ENCODE data around the gene DYNLRB1.
"Not testable (repeated sequence)": the region's sequence is repeated elsewhere in the genome, so short reads cannot be mapped to it uniquely, and the experiment has no call there.

DYNLRB1 gene

GRCh38 chr20:34514897-34515483 lies 1.2 kb upstream of the DYNLRB1 start:
- DNase-seq (ENCODE audit: low spot score), result no peak
- peak overlapping the region; percentile 78 for H3K4me3 ChIP-seq

GRCh38 chr20:34515484-34516246 lies 557 bp upstream of the DYNLRB1 start:
- DNase-seq (ENCODE audit: low spot score), result no peak
- no peak for TF ChIP-seq CTCF (IDR thresholded peaks at IDR 0.05)
- Histone ChIP-seq H3K27ac (peak overlapping the region; percentile 92 to 94), H3K4me3 (peak overlapping the region; percentile 78)

More at GRCh38 chr20:34514897-34515483, 1.2 kb upstream of the DYNLRB1 start:
- H3K27ac ChIP-seq, result peak overlapping the region; percentile 92 to 94
- TF ChIP-seq CTCF (IDR thresholded peaks at IDR 0.05), result no peak

GRCh38 chr20:34517114-34517505 lies 888 bp downstream of the DYNLRB1 start:
- Histone ChIP-seq H3K4me3 (peak overlapping the region; percentile 78), H3K27ac (peak overlapping the region; percentile 92 to 94)
- no peak for TF ChIP-seq CTCF (IDR thresholded peaks at IDR 0.05)
- no peak for DNase-seq (ENCODE audit: low spot score)

DNA sequence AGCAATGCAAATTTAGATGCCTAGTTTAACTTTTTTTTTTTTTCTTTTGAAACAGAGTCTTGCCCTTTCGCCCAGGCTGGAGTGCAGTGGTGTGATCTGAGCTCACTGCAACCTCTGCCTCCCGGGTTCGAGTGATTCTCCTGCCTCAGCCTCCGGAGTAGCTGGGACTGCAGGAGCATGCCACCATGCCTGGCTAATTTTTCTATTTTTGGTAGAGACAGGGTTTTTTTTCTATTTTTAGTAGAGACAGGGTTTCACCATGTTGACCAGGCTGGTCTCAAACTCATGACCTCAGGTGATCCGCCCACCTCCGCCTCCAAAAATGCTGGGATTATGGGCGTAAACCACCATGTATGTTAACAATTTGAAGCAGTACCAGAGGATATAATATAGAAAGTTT lies 2.6 kb downstream of the DYNLRB1 start:
- not testable (repeated sequence) for H3K27ac ChIP-seq; DNase-seq (ENCODE audit: low spot score); H3K4me3 ChIP-seq

GRCh38 chr20:34519841-34520240 lies 3.6 kb downstream of the DYNLRB1 start:
- not testable (repeated sequence) for H3K27ac ChIP-seq; DNase-seq (ENCODE audit: low spot score); H3K4me3 ChIP-seq

DNA sequence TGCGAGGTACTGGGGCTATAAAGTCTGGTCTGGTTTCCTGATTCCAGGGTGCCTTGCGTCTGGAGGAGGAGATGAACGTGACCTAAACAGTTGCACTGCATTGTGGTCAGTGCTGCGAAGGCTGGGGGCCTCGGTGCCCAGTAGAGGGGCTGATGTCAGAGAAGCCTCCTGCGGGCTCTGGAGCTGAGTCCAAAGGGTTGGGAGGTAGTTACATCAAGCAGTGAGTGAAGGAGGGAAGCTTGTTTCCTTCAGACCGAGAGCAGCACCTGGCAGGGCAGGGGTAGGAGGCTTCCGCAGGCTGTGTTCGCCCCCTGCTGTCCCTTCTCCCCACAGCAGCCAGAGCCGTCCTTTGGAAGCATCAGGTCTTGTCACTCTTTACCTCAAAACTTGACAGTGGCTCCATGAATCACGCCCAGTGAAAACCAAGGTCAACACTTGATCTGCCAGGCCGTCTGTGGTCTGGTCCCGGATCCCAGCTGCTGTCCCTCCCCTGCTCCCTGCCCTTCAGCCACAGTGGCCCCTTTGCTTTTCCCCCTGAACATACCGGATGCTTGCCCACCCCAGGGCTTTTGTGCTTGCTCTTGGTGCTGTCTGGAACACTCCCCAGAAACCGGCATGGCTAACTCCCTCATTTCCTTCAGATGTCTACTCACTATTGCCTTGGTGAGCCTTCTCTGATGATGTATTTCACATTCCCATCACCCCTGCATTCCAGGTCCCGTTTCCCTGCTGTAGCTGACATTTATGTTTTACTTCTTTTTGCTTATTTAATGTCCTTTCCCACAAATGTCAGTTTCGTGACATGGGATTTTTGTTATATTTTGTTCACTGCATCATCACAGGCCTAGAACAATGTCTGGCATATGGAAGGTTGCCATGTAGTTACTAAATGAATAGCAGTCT lies 7.0 kb downstream of the DYNLRB1 start:
- TF ChIP-seq CTCF (IDR thresholded peaks at IDR 0.05), result peak; percentile 41
- Histone ChIP-seq H3K4me3 (peak overlapping the region; percentile 39), H3K27ac (peak overlapping the region; percentile 7 to 80)
- no peak for DNase-seq (ENCODE audit: low spot score)

DNA sequence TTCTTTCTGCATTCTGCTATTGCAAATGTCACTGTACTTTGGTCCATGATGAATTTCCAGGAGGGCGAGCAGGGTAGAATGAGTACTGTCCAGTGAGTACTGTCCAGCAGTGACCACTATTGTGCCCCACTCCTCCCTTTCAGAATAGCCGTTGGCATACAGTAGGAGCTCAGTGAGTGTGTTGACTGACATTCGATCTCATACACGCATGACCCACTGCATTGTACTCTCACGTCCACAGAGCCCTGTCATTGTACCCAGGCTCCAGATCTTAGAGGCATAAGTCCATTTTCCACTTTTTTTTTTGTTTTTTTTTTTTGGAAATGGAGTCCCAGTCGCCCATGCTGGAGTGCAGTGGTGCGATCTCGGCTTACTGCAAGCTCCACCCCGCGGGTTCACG lies 8.2 kb downstream of the DYNLRB1 start:
- TF ChIP-seq CTCF (IDR thresholded peaks at IDR 0.05), result no peak
- DNase-seq (ENCODE audit: low spot score), result no peak
- Histone ChIP-seq H3K4me3 (no peak overlapping the region), H3K27ac (peak overlapping the region in 1 of 2 donors; percentile 87)

Measured in coronary artery (tissue), 2 donors.